ENCODE measurements around the gene ANKRD34C. TPM values are rescaled to one million over a fixed set of nuclear protein-coding genes. Genes with fewer than 3 reads are reported as not detected.

Gene ANKRD34C
- total RNA-seq, 1 experiment from 2014 or later, result not detected

GRCh38 chr15:79307251-79307650 is 24.7 kb downstream of the ANKRD34C start:
- Histone ChIP-seq H2AFZ (ENCODE audit: low read length) (no peak overlapping the region), H3K4me2 (ENCODE audit: low read length) (no peak overlapping the region), H4K20me1 (ENCODE audit: low read length) (no peaks in the 10 kb centered on the region; the same call in 1 of the 2 replicates), H3K4me3 (ENCODE audit: low read length) (no peak overlapping the region), H3K9me3 (ENCODE audit: low read length) (no peaks in the 10 kb centered on the region), H3K9me2 (replicated peaks; ENCODE audit: low read length) (no peaks in the 10 kb centered on the region), H3K27me3 (ENCODE audit: low read length) (peaks cover 58% of the 10 kb centered on the region), H3K4me1 (ENCODE audit: insufficient read depth, low read length) (peaks cover 12% of the 10 kb centered on the region), H3K9ac (ENCODE audit: low read length) (no peak overlapping the region), H3K36me3 (ENCODE audit: low read depth, low read length) (no peaks in the 10 kb centered on the region), H3K27ac (ENCODE audit: low read length) (no peak overlapping the region), H3F3A (ENCODE audit: low read length, unreplicated experiment) (no peaks in the 10 kb centered on the region), H3K79me2 (ENCODE audit: low read length) (peaks cover 13% of the 10 kb centered on the region)
- no TSS peak for BruUV-seq (replicated peaks)
- DNase-seq (no peak), ATAC-seq (no peak)
- POLR2A ChIA-PET (ENCODE audit: unreplicated experiment), result no interaction called here
- TF ChIP-seq CTCF (conservative IDR thresholded peaks at IDR 0.05; ENCODE audit: low read depth, low read length) (no peak), EZH2phosphoT487 (IDR thresholded peaks at IDR 0.05; ENCODE audit: borderline replicate concordance, low read length) (no peak), EZH2 (IDR thresholded peaks at IDR 0.05; ENCODE audit: low read length, unreplicated experiment) (no peak)
- CTCF ChIA-PET, result no interaction called here
- intact Hi-C loops (cut with micrococcal nuclease), result no loop called here

- no peak overlapping the region for H3K4me3 ChIP-seq (ENCODE audit: low read length)
- peaks cover 29% of the 10 kb centered on the region for H3K79me2 ChIP-seq (ENCODE audit: low read length)
- peaks cover 5% of the 10 kb centered on the region for H3K36me3 ChIP-seq (ENCODE audit: low read depth, low read length)
- DNase-seq, result no peak
- H3K27ac ChIP-seq (ENCODE audit: low read length), result no peak overlapping the region
- peaks cover 43% of the 10 kb centered on the region for H3K27me3 ChIP-seq (ENCODE audit: low read length)
- no peak for ATAC-seq
- H3K9ac ChIP-seq (ENCODE audit: low read length), result no peak overlapping the region
- intact Hi-C loops (cut with micrococcal nuclease), result no loop called here
- H2AFZ ChIP-seq (ENCODE audit: low read length), result no peak overlapping the region
- no peaks in the 10 kb centered on the region for H3K9me3 ChIP-seq (ENCODE audit: low read length)
- no peaks in the 10 kb centered on the region for H3F3A ChIP-seq (ENCODE audit: low read length, unreplicated experiment)
- CTCF ChIA-PET, result no interaction called here
- no TSS peak for BruUV-seq (replicated peaks)
- peaks cover 5% of the 10 kb centered on the region; the same call in 1 of the 2 replicates for H4K20me1 ChIP-seq (ENCODE audit: low read length)
- POLR2A ChIA-PET (ENCODE audit: unreplicated experiment), result no interaction called here
- TF ChIP-seq EZH2 (IDR thresholded peaks at IDR 0.05; ENCODE audit: low read length, unreplicated experiment), result no peak
- TF ChIP-seq CTCF (conservative IDR thresholded peaks at IDR 0.05; ENCODE audit: low read depth, low read length), result no peak
- TF ChIP-seq EZH2phosphoT487 (IDR thresholded peaks at IDR 0.05; ENCODE audit: borderline replicate concordance, low read length), result no peak
- no peaks in the 10 kb centered on the region for H3K9me2 ChIP-seq (replicated peaks; ENCODE audit: low read length)
- H3K4me2 ChIP-seq (ENCODE audit: low read length), result no peak overlapping the region
- H3K4me1 ChIP-seq (ENCODE audit: insufficient read depth, low read length), result peaks cover 28% of the 10 kb centered on the region
Measured at GRCh38 chr15:79308874-79309273, 26.4 kb downstream of the ANKRD34C start.

GRCh38 chr15:79310612-79310984 is 28.1 kb downstream of the ANKRD34C start:
- no peak overlapping the region for H3K27ac ChIP-seq (ENCODE audit: low read length)
- peak overlapping the region; percentile 95 for H3K9ac ChIP-seq (ENCODE audit: low read length)
- intact Hi-C loops (cut with micrococcal nuclease), result no loop called here
- H2AFZ ChIP-seq (ENCODE audit: low read length), result peak overlapping the region; percentile 97
- H3K9me2 ChIP-seq (replicated peaks; ENCODE audit: low read length), result no peaks in the 10 kb centered on the region
- peak overlapping the region; percentile 98 for H3K4me2 ChIP-seq (ENCODE audit: low read length)
- H3K79me2 ChIP-seq (ENCODE audit: low read length), result peaks cover 39% of the 10 kb centered on the region
- peak; percentile 62 for ATAC-seq
- H3F3A ChIP-seq (ENCODE audit: low read length, unreplicated experiment), result no peaks in the 10 kb centered on the region
- peaks cover 5% of the 10 kb centered on the region; the same call in 1 of the 2 replicates for H4K20me1 ChIP-seq (ENCODE audit: low read length)
- peaks cover 26% of the 10 kb centered on the region for H3K27me3 ChIP-seq (ENCODE audit: low read length)
- H3K9me3 ChIP-seq (ENCODE audit: low read length), result no peaks in the 10 kb centered on the region
- peaks cover 46% of the 10 kb centered on the region for H3K4me1 ChIP-seq (ENCODE audit: insufficient read depth, low read length)
- no TSS peak for BruUV-seq (replicated peaks)
- CTCF ChIA-PET, result interaction anchor here (0.6 to 0.7 kb wide), 2 partner anchors 926 to 1340 kb away, joined by 5 to 7 read pairs; no protein-coding TSS in a partner anchor
- DNase-seq, result peak; percentile 34
- H3K36me3 ChIP-seq (ENCODE audit: low read depth, low read length), result peaks cover 18% of the 10 kb centered on the region
- TF ChIP-seq CTCF (conservative IDR thresholded peaks at IDR 0.05; ENCODE audit: low read depth, low read length) (no peak), EZH2 (IDR thresholded peaks at IDR 0.05; ENCODE audit: low read length, unreplicated experiment) (no peak), EZH2phosphoT487 (IDR thresholded peaks at IDR 0.05; ENCODE audit: borderline replicate concordance, low read length) (no peak)
- peak overlapping the region; percentile 99 for H3K4me3 ChIP-seq (ENCODE audit: low read length)
- POLR2A ChIA-PET (ENCODE audit: unreplicated experiment), result no interaction called here

Measured in PC-3 (cell line).